Activated T-cell treated with anti-CD3 and anti-CD28 coated beads, Interleukin-2, amount 50 U/mL, for 24 hours (primary cell): ENCODE results near the gene ACBD5.
"Not testable (repeated sequence)": the region's sequence is repeated elsewhere in the genome, so short reads cannot be mapped to it uniquely, and the experiment has no call there.

ENCODE experiments used
- DNase-seq: peaks from one replicate; pipeline ENCODE4 v3.0.0-alpha.2; 2020
- H3K27ac Mint-ChIP-seq: 2 replicates; pipeline ENCODE4 v1.8.0; 2020; ENCODE audit warnings: mild to moderate bottlenecking, mixed read lengths
- H3K27me3 Mint-ChIP-seq: 2 replicates; pipeline ENCODE4 v1.8.0; 2020; ENCODE audit warnings: mixed read lengths
- H3K36me3 Mint-ChIP-seq: 2 replicates; pipeline ENCODE4 v1.8.0; 2020; ENCODE audit warnings: low read depth, mixed read lengths
- H3K4me1 Mint-ChIP-seq: 2 replicates; pipeline ENCODE4 v1.8.0; 2020; ENCODE audit warnings: low read depth, mixed read lengths
- H3K4me3 Mint-ChIP-seq: 2 replicates; pipeline ENCODE4 v1.8.0; 2020; ENCODE audit warnings: mild to moderate bottlenecking, moderate library complexity, mixed read lengths
- H3K9me3 Mint-ChIP-seq: 2 replicates; pipeline ENCODE4 v1.8.0; 2020; ENCODE audit warnings: mixed read lengths

The ACBD5 gene

DNA sequence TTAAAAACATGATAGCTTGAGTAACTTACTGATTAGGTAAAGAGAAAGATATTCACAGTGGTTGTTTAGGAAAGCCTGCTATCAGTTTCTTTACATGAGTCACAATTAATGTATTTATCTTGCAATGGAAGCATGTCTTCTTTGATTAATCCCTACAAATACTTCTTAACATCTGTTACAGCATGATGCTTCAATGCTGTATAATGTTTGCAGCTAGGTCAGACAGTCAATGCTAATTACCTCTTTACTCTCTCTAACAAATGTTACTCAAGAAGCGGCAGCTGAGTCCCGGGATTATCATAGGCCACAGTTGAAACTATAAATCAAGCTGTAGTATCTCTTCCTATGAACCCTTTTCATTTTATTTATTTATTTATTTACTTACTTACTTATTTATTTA, 33.2 kb downstream of the ACBD5 start:
- no peak overlapping the region for H3K27ac Mint-ChIP-seq
- peaks cover 81% of the 10 kb centered on the region for H3K36me3 Mint-ChIP-seq
- no peaks in the 10 kb centered on the region for H3K9me3 Mint-ChIP-seq
- DNase-seq = no peak
- H3K4me3 Mint-ChIP-seq = no peak overlapping the region
- no peaks in the 10 kb centered on the region for H3K4me1 Mint-ChIP-seq
- no peaks in the 10 kb centered on the region for H3K27me3 Mint-ChIP-seq

DNA sequence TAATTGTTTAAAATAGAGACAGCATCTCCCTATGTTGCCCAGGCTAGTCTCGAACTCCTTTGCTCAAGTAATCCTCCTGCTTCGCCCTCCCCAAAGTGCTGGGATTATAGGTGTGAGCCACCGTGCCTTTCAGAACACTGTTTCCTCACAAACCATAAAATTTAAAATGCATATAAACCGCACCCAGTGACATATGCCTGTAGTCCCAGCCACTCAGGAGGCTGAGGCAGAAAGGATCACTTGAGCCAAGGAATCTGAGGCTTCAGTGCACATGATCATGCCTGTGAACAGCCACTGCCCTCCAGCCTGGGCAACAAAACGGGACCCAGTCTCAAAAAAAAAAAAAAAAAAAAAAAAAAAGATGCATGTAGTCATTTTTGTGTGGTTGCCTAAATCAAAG, 36.8 kb downstream of the ACBD5 start:
- no peak overlapping the region for H3K27ac Mint-ChIP-seq
- no peaks in the 10 kb centered on the region for H3K9me3 Mint-ChIP-seq
- DNase-seq = no peak
- H3K4me1 Mint-ChIP-seq = no peaks in the 10 kb centered on the region
- no peak overlapping the region for H3K4me3 Mint-ChIP-seq
- peaks cover 69% of the 10 kb centered on the region for H3K36me3 Mint-ChIP-seq
- H3K27me3 Mint-ChIP-seq = no peaks in the 10 kb centered on the region

DNA sequence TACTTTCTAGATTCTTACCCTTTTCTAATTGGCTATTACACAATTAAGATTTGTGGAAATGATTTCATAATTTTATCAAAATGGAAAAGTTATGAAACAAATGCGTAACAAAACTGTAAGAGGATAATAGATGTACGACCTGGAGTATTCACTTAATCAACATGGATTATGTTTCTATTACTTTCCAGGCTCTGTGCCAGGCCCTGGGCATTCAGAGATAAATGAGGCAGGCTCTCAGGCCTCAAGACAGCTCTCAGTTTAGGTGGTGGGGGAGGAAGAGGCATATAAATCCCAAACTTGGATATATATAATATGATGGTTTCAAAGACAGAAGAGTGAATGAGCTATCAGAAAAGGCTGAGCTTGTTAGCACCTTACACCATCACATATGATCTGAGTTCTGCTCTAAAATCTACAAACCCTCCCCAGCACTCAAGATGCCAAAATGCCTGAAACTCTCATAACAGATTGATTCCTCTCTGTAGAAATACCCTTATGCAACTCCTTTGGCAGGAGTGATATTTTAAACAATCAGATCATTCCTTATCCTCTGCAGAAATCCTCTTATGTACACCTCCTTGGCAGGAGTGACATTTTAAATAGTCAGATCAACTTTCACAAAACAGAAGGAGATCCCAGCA, 42.5 kb downstream of the ACBD5 start:
- Mint-ChIP-seq H3K27me3 (no peaks in the 10 kb centered on the region), H3K36me3 (peaks cover 52% of the 10 kb centered on the region), H3K9me3 (no peaks in the 10 kb centered on the region), H3K4me1 (no peaks in the 10 kb centered on the region), H3K27ac (peak overlapping the region; percentile 3), H3K4me3 (no peak overlapping the region)
- no peak for DNase-seq

DNA sequence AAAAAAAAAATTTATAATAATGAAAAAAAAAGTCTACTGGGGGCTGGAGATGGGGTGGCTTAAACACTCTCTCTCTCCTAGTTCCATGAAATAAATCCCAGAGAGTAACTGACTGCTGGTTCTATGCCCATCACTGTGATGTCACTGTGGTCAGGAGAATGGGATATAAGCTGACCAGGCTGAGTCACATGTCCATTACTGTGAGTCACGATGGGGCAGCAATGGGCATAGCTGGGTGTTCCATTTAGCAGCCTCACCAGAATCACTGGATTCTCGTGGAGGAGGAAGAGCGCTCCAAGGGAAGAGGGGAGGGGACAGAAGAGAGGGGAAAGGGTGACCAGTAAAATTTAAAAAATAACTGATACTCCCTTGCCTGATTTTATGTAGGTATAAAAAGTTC, 48.3 kb downstream of the ACBD5 start:
- no peak for DNase-seq
- Mint-ChIP-seq H3K27me3 (no peaks in the 10 kb centered on the region), H3K27ac (peak overlapping the region; percentile 65), H3K9me3 (no peaks in the 10 kb centered on the region), H3K4me1 (no peaks in the 10 kb centered on the region), H3K4me3 (no peak overlapping the region), H3K36me3 (peaks cover 28% of the 10 kb centered on the region)

DNA sequence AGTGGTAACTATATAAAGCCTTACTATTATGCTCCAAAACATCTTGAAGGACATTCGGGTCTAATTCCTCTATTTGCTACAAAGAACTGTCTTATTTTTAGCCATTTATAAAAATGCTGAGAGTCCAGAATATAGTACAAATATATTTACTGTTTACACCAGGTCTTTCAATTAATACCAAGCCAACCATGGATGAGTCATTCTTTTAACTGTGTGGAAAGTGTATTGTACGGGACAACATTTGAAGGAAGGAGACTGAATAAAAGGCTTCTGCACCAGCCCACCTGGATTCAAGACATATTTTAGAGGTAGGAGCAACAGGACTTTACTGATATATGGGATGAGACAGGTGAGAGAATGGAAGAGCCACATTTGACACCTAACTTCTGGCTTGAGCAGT, 50.1 kb downstream of the ACBD5 start:
- no peak overlapping the region for H3K27ac Mint-ChIP-seq
- no peaks in the 10 kb centered on the region for H3K4me1 Mint-ChIP-seq
- no peak overlapping the region for H3K4me3 Mint-ChIP-seq

DNA sequence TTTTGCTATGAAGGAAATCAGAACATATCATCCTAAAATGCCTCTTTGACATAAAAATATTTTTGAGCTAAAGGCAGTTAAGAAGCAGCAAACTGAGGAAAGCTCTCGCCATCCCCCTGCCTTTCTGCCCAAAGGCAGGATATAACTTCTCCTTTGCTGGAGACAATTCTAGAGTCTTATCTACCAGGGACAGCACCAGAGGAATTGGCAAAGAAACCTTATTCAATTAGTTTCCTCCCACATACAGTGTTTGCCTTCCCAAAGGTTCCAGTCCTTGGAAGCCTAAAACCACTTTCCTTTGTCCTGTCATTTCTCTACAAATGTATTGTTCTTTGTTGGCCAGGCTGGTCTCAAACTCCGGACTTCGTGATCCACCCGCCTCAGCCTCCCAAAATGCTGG, 51.7 kb downstream of the ACBD5 start:
- no peak overlapping the region for H3K4me3 Mint-ChIP-seq
- peak overlapping the region; percentile 5 for H3K27ac Mint-ChIP-seq
- H3K9me3 Mint-ChIP-seq = no peaks in the 10 kb centered on the region
- H3K4me1 Mint-ChIP-seq = no peaks in the 10 kb centered on the region
- DNase-seq = no peak
- H3K36me3 Mint-ChIP-seq = peaks cover 47% of the 10 kb centered on the region
- no peaks in the 10 kb centered on the region for H3K27me3 Mint-ChIP-seq

More for the DNA sequence above, 50.1 kb downstream of the ACBD5 start:
- Mint-ChIP-seq H3K27me3 (no peaks in the 10 kb centered on the region), H3K9me3 (no peaks in the 10 kb centered on the region), H3K36me3 (peaks cover 34% of the 10 kb centered on the region)
- DNase-seq = no peak

DNA sequence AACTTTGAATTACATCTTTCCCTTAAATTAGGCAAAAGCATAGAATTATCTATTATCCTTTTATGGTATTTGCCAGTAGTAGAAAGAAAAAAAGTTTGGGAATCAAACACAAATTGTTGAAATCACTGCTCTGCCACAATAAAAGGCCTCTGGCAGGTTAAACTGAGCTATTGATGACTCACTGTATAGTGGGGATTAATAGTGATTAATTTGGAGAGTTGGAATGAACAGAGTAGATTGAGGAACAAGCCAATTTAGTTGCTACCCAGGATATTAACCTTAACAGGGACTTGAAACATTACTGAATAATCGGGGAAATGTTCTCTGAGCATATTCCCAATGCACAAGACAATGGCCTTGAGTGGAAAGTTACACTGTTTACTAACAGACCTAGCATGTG, 52.3 kb downstream of the ACBD5 start:
- peaks cover 53% of the 10 kb centered on the region for H3K36me3 Mint-ChIP-seq
- H3K4me3 Mint-ChIP-seq = no peak overlapping the region
- H3K27ac Mint-ChIP-seq = no peak overlapping the region
- no peaks in the 10 kb centered on the region for H3K4me1 Mint-ChIP-seq
- DNase-seq = no peak
- H3K27me3 Mint-ChIP-seq = no peaks in the 10 kb centered on the region
- H3K9me3 Mint-ChIP-seq = no peaks in the 10 kb centered on the region

DNA sequence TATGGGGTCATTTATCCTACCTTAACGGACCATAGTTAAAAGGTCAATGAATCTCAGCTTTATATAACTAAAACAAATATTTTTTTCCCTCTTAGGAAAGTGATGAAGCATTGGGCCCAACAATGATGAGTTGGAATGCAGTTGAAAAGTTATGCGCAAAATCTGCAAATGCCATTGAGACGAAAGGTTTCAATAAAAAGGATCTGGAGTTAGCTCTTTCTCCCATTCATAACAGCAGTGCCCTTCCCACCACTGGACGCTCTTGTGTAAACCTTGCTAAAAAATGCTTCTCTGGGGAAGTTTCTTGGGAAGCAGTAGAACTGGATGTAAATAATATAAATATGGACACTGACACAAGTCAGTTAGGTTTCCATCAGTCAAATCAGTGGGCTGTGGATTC, 70.7 kb downstream of the ACBD5 start:
- peaks cover 92% of the 10 kb centered on the region for H3K36me3 Mint-ChIP-seq
- DNase-seq = no peak

DNA sequence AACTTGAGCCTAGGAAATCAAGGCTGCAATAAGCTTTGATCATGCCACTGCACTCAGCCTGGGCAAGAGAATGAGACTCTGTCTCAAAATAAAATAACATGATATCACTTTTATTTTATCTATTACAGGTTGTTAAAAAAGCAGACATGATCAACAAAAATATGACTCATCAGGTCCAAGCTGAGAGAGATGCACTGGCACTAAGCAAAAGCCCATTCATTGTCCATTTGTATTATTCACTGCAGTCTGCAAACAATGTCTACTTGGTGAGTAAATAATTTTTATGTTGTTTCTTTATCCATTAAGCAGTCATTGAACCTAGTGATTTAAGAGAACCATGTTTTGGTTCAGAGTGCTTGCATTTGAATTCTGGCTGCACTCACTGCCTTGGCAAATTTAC, 82.2 kb downstream of the ACBD5 start:
- H3K9me3 Mint-ChIP-seq = no peaks in the 10 kb centered on the region
- peaks cover 15% of the 10 kb centered on the region for H3K4me1 Mint-ChIP-seq
- H3K27me3 Mint-ChIP-seq = no peaks in the 10 kb centered on the region
- H3K36me3 Mint-ChIP-seq = peaks cover 90% of the 10 kb centered on the region
- peak overlapping the region; percentile 20 for H3K27ac Mint-ChIP-seq
- peak overlapping the region; percentile 100 for H3K4me3 Mint-ChIP-seq
- no peak for DNase-seq

More for the DNA sequence above, 70.7 kb downstream of the ACBD5 start:
- Mint-ChIP-seq H3K27ac (peak overlapping the region; percentile 44), H3K4me3 (no peak overlapping the region), H3K27me3 (no peaks in the 10 kb centered on the region), H3K9me3 (no peaks in the 10 kb centered on the region), H3K4me1 (peaks cover 10% of the 10 kb centered on the region)

DNA sequence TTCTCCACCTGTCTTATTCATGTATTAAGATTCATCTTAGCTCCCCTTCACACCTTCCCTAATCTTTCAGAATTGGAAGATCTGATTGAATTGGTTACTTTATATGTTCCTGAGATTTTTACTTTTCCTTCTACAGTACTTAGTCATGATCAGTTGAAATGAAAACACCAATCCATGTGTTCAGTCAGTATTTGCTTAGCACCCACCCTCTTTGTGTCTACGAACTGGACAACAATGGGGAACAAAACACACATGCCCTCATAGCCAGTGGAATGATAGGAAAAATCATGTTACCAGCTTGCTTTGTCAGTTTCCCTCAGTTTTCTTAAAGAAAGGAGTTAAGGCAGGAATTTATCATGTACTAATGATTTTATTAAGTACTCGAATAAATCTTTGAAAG, 83.4 kb downstream of the ACBD5 start:
- peaks cover 92% of the 10 kb centered on the region for H3K36me3 Mint-ChIP-seq

DNA sequence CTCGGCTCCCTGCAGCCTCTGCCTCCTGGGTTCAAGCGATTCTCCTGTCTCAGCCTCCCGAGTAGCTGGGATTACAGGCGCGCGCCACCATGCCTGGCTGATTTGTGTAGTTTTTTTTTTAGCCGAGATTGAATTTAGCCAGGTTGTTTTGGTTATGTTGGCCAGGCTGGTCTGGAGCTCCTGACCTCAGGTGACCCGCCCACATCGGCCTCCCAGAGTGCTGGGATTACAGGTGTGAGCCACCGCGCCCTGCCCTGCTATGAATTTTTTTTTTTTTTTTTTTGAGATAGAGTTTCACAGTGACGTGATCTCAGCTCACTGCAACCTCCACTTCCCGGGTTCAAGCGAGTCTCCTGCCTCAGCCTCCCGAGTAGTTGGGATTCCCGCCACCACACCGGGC, 84.0 kb downstream of the ACBD5 start:
- H3K4me1 Mint-ChIP-seq = peaks cover 27% of the 10 kb centered on the region
- not testable (repeated sequence) for H3K27me3 Mint-ChIP-seq, DNase-seq, H3K9me3 Mint-ChIP-seq
- peaks cover 90% of the 10 kb centered on the region for H3K36me3 Mint-ChIP-seq
- peak overlapping the region; percentile 100 for H3K4me3 Mint-ChIP-seq
- peak overlapping the region; percentile 100 for H3K27ac Mint-ChIP-seq

More for the DNA sequence above, 83.4 kb downstream of the ACBD5 start:
- Mint-ChIP-seq H3K4me3 (peak overlapping the region; percentile 100), H3K27me3 (no peaks in the 10 kb centered on the region), H3K9me3 (no peaks in the 10 kb centered on the region), H3K27ac (peak overlapping the region; percentile 100), H3K4me1 (peaks cover 24% of the 10 kb centered on the region)
- DNase-seq = no peak

DNA sequence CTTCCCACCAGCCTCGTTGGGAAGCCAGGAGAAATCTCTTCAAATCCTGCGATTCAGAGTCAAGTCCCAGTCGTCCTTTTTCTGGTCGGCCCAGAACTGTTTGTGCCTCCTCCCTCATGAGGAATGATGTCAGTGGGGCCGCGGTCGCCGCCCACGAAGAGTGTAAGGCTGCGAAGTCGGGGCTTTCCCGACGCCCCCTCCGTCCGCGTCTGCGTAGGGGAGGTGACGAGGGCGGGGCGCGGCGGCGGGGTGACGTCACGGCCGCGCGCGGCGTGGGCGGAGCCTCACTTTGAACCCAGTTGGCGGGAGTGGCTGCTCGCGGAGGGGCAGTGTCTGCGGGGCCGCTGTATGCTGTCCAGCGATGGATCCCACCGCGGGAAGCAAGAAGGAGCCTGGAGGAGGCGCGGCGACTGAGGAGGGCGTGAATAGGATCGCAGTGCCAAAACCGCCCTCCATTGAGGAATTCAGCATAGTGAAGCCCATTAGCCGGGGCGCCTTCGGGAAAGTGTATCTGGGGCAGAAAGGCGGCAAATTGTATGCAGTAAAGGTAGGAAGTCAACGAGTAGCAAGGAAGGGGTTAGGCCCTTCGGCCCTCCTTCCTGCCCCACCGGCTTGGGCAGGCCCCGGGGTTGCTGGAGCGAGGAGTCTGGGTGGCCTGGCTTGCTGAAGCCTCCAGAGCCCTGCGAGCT, 85.4 kb downstream of the ACBD5 start, which contains the start of gene MASTL:
TSS of gene MASTL (plus strand) at position 287 of the 689 bp plus-strand sequence. CDS start at position 362, 75 bp downstream.
- H3K4me1 Mint-ChIP-seq = peaks cover 39% of the 10 kb centered on the region
- no peaks in the 10 kb centered on the region for H3K27me3 Mint-ChIP-seq
- H3K9me3 Mint-ChIP-seq = no peaks in the 10 kb centered on the region
- H3K4me3 Mint-ChIP-seq = peak within 1 kb of the TSS; percentile 100
- peak within 1 kb of the TSS; percentile 100 for H3K27ac Mint-ChIP-seq
- H3K36me3 Mint-ChIP-seq = peaks cover 90% of the 10 kb centered on the region
- peak; percentile 97 for DNase-seq

DNA sequence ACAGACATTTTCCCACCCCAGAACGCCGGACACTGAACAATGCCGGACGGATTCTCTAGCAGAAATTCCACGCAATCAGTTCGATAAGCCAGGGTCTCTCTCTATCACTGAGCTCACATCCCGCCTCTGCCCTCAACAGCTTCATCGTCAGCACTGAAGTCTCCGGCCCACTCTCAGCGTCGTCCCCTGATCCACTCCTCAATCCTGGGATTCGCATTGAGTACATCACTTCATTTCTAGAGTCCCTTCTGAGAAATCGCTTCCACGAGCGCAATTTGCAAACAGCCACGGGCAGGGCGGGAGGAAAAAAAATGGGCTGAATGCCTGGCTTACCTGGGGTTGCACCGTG, 86.8 kb downstream of the ACBD5 start:
- Mint-ChIP-seq H3K4me1 (peaks cover 47% of the 10 kb centered on the region), H3K27ac (peak overlapping the region; percentile 100), H3K27me3 (no peaks in the 10 kb centered on the region), H3K36me3 (peaks cover 89% of the 10 kb centered on the region), H3K9me3 (no peaks in the 10 kb centered on the region), H3K4me3 (peak overlapping the region; percentile 100)
- no peak for DNase-seq

DNA sequence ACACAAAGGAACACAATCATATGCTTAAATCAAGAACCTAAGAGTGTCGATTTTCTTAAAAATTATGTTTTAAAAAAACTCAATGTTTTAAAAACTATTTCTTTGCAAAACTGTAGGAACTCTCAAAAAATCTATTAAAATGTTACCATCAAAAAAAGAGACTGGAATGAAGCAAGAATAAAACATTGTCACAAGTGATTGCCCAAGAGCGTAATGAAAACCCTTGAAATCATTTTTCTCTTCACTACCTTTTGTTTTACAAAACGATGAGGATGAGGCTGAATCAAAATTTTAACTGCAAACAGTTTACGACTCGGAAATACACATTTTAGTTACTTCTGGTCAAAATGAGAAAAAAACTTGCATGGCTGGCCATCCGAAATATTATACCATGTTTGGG, 87.3 kb downstream of the ACBD5 start:
- H3K27ac Mint-ChIP-seq = peak overlapping the region; percentile 100
- H3K4me1 Mint-ChIP-seq = peaks cover 51% of the 10 kb centered on the region
- H3K9me3 Mint-ChIP-seq = no peaks in the 10 kb centered on the region

DNA sequence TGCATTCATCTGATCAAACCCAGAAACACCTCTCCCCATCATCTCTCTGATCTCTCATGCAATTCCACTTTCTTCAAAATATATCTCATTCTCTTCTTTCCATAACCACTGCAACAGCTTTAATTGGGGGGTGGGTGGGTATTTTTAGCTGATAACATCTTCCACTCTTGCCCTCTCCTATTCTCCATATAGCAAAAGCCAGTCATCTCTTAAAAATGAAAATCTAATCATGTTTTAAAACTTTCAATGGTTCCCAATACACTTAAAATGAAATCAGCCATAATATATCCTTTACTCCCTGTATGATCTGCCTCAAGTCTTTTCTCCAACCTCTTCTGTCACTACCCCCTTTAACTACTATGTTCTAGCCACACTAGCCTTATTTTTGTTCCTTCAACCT, 87.9 kb downstream of the ACBD5 start:
- Mint-ChIP-seq H3K9me3 (no peaks in the 10 kb centered on the region), H3K27ac (peak overlapping the region; percentile 100), H3K36me3 (peaks cover 89% of the 10 kb centered on the region), H3K4me3 (peak overlapping the region; percentile 100), H3K4me1 (peaks cover 49% of the 10 kb centered on the region), H3K27me3 (no peaks in the 10 kb centered on the region)
- no peak for DNase-seq

More for the DNA sequence above, 87.3 kb downstream of the ACBD5 start:
- no peak for DNase-seq
- H3K4me3 Mint-ChIP-seq = peak overlapping the region; percentile 100
- no peaks in the 10 kb centered on the region for H3K27me3 Mint-ChIP-seq
- H3K36me3 Mint-ChIP-seq = peaks cover 89% of the 10 kb centered on the region
